Keratinocyte (primary cell): ENCODE measurements around the gene HSFX1.
"Not testable (repeated sequence)": the region's sequence is repeated elsewhere in the genome, so short reads cannot be mapped to it uniquely, and the experiment has no call there.

Experiments
- EZH2 ChIP-seq: IDR thresholded peaks from one replicate; pipeline ENCODE4 v1.6.1; 2012; ENCODE audit warnings: inconsistent platforms, mild to moderate bottlenecking, low read length, moderate library complexity
- TF ChIP-seq, protein P1 (sequence below), 3 experiments: IDR thresholded peaks in 1 of 3; conservative IDR thresholded peaks in 1 of 3; optimal IDR thresholded peaks in 1 of 3; 2 replicates in 2 of 3; 3 replicates in 1 of 3; pipeline versions ENCODE3 to v1.5.1; 2011; ENCODE audit warnings: low read length in 3 of 3, mild to moderate bottlenecking in 3 of 3, moderate library complexity in 2 of 3, control low read depth in 1 of 3, inconsistent platforms in 1 of 3; ENCODE audit not compliant: insufficient read depth in 2 of 3; ENCODE audit errors: extremely low read depth in 1 of 3

DNA sequence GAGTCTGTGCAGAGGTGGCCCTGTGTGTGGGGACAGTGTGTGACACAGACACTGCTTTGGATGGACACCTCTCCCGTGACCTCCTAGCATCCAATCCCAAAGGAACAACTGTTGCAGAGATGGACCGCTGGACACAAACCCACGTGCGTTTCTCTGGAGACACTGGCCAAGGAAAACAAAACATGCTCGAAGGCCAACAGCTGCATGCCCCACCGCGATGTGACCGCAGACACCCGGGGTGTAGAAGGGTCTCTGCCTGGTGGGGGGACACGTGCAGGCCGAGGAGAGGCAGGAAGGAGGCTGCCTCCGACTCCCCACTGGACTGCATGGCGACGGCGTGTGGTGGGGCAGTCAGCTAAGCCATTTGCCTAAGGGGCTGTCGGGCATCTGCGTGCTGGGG lies at the start of gene HSFX1:
- TF ChIP-seq, protein P1, sequence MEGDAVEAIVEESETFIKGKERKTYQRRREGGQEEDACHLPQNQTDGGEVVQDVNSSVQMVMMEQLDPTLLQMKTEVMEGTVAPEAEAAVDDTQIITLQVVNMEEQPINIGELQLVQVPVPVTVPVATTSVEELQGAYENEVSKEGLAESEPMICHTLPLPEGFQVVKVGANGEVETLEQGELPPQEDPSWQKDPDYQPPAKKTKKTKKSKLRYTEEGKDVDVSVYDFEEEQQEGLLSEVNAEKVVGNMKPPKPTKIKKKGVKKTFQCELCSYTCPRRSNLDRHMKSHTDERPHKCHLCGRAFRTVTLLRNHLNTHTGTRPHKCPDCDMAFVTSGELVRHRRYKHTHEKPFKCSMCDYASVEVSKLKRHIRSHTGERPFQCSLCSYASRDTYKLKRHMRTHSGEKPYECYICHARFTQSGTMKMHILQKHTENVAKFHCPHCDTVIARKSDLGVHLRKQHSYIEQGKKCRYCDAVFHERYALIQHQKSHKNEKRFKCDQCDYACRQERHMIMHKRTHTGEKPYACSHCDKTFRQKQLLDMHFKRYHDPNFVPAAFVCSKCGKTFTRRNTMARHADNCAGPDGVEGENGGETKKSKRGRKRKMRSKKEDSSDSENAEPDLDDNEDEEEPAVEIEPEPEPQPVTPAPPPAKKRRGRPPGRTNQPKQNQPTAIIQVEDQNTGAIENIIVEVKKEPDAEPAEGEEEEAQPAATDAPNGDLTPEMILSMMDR (optimal IDR thresholded peaks at IDR 0.05 in 1 of 3, IDR thresholded peaks at IDR 0.05 in 1 of 3, conservative IDR thresholded peaks at IDR 0.05 in 1 of 3; ENCODE audit: extremely low read depth in 1 of 3, insufficient read depth in 2 of 3, low read length in 3 of 3) = not testable (repeated sequence)
- TF ChIP-seq EZH2 = not testable (repeated sequence)
